ENCODE results near the gene MSN.

DNA sequence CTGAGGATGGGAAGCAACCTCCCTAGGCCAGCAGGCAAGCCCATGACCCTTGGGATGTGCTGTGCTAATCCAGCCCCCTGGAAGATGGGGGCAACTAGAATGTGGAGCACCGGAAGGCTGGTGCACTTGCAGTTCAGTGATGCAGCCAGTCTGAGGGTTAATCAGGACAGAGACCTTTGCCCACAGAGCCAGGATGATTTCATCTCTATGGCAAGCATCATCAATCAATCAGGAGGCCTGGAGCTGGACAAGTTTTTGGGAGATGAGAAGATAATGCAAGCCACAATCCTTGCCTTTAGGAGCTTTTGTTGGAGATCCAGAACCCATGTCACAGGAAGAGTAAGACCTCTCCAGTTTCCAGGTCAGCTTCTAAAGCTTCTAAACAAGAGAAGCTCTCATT lies 15.4 kb upstream of the MSN start:
- TF ChIP-seq FOXK1 (CRISPR knock-in tag; IDR thresholded peaks at IDR 0.05), result no peak
- TF ChIP-seq, protein P1, sequence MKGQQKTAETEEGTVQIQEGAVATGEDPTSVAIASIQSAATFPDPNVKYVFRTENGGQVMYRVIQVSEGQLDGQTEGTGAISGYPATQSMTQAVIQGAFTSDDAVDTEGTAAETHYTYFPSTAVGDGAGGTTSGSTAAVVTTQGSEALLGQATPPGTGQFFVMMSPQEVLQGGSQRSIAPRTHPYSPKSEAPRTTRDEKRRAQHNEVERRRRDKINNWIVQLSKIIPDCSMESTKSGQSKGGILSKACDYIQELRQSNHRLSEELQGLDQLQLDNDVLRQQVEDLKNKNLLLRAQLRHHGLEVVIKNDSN (CRISPR knock-in tag; IDR thresholded peaks at IDR 0.05), result no peak
- TF ChIP-seq, protein P2, sequence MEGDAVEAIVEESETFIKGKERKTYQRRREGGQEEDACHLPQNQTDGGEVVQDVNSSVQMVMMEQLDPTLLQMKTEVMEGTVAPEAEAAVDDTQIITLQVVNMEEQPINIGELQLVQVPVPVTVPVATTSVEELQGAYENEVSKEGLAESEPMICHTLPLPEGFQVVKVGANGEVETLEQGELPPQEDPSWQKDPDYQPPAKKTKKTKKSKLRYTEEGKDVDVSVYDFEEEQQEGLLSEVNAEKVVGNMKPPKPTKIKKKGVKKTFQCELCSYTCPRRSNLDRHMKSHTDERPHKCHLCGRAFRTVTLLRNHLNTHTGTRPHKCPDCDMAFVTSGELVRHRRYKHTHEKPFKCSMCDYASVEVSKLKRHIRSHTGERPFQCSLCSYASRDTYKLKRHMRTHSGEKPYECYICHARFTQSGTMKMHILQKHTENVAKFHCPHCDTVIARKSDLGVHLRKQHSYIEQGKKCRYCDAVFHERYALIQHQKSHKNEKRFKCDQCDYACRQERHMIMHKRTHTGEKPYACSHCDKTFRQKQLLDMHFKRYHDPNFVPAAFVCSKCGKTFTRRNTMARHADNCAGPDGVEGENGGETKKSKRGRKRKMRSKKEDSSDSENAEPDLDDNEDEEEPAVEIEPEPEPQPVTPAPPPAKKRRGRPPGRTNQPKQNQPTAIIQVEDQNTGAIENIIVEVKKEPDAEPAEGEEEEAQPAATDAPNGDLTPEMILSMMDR (IDR thresholded peaks at IDR 0.05), result no peak
- TF ChIP-seq SP1 (CRISPR knock-in tag; conservative IDR thresholded peaks at IDR 0.05), result no peak
- TF ChIP-seq, protein P3, sequence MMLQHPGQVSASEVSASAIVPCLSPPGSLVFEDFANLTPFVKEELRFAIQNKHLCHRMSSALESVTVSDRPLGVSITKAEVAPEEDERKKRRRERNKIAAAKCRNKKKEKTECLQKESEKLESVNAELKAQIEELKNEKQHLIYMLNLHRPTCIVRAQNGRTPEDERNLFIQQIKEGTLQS (CRISPR knock-in tag; conservative IDR thresholded peaks at IDR 0.05), result no peak
- TF ChIP-seq JUN (CRISPR knock-in tag; IDR thresholded peaks at IDR 0.05), result no peak
- TF ChIP-seq, protein P4, sequence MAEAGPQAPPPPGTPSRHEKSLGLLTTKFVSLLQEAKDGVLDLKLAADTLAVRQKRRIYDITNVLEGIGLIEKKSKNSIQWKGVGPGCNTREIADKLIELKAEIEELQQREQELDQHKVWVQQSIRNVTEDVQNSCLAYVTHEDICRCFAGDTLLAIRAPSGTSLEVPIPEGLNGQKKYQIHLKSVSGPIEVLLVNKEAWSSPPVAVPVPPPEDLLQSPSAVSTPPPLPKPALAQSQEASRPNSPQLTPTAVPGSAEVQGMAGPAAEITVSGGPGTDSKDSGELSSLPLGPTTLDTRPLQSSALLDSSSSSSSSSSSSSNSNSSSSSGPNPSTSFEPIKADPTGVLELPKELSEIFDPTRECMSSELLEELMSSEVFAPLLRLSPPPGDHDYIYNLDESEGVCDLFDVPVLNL (CRISPR knock-in tag; IDR thresholded peaks at IDR 0.05; ENCODE audit: borderline replicate concordance, low read depth), result no peak
- no peak for TF ChIP-seq SMAD4 (CRISPR knock-in tag; IDR thresholded peaks at IDR 0.05)
- no peak for TF ChIP-seq MYBL2 (CRISPR knock-in tag; IDR thresholded peaks at IDR 0.05)

All from WTC11 (cell line).